Measurements from ENCODE around the gene PKNOX1.
"Not testable (repeated sequence)": the region's sequence is repeated elsewhere in the genome, so short reads cannot be mapped to it uniquely, and the experiment has no call there.

Gene PKNOX1

DNA sequence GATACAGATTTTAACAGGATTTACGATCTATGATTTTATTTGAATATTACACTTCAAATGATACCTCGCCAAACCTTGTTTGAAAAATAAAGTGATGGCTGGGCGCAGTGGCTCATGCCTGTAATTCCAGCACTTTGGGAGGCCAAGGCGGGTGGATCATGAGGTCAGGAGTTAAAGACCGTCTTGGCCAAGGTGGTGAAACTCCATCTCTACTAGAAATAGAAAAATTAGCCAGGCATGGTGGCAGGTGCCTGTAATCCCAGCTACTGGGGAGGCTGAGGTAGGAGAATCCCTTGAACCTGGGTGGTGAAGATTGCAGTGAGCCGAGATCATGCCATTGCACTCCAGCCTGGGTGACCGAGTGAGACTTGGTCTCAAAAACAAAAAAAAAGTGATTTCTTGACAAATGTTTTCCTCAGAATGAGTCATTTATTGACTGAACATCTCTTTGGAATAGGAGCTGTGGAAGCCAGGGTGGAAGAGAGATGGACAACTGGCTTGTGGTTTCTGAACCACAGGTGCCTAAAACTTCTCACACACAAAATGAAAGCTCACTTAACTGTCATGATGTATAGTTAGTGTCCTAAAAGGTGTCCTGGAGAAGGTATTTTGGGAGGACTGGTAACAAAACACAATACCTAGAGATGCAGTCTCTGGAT is 11.9 kb downstream of the PKNOX1 start:
- no peak for DNase-seq

DNA sequence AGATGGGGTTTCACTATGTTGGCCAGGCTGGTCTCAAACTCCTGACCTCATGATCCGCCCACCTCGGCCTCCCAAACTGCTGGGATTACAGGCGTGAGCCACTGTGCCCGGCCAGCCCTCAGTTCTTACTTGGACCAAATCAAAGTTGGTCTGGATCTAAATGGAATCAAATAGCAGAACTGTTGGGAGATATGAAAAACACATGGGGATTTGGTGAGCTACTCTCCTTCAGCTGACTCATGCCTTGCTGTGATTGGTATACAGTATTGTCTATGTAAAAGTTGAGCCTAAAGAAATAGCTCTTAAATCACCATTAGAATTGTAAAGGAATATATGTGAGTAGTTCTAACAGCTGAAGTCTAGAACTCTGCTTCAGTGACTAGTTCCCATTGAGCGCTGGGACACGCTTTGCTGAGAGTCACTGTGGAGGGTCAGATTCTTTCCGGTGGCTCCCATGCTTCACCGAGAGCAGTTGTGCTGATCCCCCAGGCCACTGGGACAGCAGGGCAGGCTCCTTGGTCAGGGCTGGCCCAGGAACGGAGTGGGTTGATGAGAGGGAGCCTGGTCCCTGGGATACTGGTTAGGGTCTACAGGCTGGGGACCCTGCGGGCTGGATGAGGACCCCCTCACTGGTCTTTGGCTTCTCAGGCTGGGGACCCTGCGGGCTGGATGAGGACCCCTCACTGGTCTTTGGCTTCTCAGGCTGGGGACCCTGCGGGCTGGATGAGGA is 14.0 kb downstream of the PKNOX1 start:
- DNase-seq, result no peak

DNA sequence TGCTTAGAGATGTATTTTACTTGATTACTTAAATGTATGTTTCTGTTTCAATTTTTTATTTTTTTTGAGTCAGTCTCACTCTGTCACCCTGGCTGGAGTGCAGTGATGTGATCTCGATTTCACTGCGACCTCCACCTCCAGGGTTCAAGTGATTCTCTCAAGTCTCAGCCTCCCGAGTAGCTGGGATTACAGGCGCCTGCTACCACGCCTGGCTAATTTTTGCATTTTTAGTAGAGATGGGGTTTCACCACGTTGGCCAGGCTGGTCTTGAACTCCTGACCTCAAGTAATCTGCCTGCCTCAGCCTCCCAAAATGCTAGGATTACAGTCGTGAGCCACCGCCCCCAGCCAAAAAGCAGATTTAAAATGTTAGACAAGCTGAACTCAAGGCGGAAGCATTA is 15.0 kb downstream of the PKNOX1 start:
- DNase-seq, result not testable (repeated sequence)

- peak; percentile 29 for DNase-seq
Observed at GRCh38 chr21:42989816-42990650, 15.7 kb downstream of the PKNOX1 start.

DNA sequence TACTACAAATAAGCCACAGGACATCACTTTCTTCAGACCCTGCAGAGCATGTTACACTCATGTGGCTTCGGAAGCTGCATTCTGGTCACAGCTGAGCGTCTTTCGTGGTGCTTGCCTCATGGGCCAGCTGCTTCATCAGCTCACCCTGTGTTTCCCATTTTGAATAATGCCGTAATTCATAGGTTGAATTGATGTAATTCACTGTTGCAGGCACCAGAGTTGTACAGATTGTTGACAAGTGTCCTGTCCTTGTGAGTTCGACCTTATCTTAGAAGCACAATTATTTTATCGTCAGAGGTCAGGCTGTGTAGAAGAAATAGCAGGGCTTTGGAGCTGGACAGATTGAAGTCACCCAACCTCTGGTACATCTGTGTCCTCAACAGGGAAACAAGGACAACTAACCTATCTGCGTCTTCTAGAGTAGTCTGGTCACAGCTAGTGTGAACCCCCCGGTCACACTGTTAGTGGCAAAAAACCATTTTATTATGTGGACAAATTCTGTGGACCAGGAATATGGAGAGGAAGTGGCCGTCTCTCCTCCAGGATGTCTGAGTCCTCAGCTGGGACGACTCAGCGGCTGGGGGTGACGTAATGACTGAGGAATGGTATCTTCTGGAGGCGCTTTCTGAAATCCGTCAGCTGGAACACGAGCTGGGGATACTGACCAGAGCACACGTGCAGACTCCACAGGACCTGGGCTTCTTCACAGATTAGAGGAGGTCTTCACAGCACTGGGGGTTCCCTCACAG is 17.8 kb downstream of the PKNOX1 start:
- no peak for DNase-seq

DNA sequence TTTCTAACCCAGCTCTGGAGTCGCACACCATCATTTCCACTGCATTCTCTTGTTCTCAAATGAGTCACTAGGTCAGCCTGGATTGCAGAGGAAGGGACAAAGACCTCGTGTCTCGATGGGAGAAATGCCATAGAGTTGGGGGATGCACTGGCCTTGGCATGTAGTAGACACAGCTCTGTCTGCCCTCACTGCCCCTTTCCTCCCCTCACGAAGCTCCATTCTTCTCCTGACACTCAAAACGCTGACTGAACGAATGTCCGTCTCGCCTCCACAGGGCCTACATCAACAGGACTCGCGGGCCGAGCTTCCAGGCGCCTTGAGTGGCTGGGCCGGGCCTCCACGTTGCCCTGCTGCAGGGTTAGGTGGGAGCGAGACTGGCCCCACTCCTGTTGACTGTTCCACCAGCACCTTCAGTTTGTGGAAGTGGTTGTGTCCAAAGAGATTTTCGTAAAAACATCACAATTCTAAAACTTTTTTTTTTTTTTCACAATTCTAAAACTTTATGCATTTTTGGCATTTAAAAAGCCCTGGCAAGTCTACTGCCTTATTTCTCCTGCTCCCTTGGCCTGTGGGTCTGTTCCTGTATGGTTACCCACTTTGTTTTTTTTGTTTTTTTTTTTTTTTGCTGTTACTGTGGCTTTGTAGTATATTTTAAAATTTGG is 18.8 kb downstream of the PKNOX1 start:
- DNase-seq, result no peak

GRCh38 chr21:42997053-42997452 is 22.7 kb downstream of the PKNOX1 start:
- DNase-seq, result no peak

GRCh38 chr21:42997983-42998382 is 23.6 kb downstream of the PKNOX1 start:
- DNase-seq, result not testable (repeated sequence)

DNA sequence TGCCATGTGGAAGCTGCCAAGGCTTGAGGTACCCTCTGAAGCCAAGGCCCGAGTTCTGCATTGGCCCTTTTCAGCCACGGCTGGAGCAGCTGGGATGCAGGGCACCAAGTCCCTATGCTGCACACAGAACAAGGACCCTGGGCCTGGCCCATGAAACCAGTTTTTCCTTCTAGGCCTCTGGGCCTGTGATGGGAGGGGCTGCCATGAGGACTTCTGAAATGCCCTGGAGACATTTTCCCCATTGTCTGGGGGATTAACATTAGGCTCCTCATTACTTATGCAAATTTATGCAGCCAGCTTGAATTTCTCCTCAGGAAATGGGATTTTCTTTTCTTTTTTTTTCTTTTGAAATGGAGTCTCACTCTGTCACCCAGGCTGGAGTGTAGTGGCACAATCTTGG is 24.8 kb downstream of the PKNOX1 start:
- DNase-seq, result not testable (repeated sequence)

DNA sequence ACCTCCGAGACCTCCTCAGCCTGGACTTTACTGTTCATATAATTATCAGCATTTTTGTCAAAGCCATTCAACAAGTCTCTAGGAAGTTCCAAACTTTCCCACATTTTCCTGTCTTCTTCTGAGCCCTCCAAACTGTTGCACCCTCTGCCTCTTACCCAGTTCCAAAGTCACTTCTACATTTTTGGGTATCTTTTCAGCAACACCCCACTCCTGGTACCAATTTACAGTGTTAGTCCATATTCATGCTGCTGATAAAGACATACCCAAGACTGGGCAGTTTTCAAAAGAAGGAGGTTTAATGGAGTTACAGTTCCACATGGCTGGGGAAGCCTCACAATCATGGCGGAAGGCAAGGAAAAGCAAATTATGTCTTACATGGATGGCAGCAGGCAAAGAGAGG is 25.7 kb downstream of the PKNOX1 start:
- not testable (repeated sequence) for DNase-seq

GRCh38 chr21:43001316-43001715 is 27.0 kb downstream of the PKNOX1 start:
- DNase-seq, result no peak

- no peak for DNase-seq
Observed at GRCh38 chr21:43004926-43005325, 30.6 kb downstream of the PKNOX1 start.

DNA sequence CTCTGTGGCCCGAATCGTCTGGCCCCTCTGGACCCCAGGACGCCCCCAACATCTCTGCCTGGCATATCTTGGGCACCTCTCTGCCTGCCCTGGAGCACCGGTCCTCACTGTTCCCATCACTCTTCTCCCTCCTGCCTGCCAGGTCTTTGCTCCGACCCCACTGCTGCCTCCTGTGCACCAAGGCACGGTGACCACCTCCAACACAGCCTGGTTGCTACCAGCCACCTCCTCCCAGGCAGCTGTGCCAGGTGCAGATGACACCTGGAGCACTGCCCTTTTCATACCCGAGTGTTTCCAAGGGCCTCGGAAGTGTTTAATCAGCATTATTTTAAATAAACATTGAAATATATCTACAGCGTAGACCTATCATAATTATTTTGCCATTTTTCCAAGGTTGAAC is 31.3 kb downstream of the PKNOX1 start:
- no peak for DNase-seq

GRCh38 chr21:43006051-43006873 is 31.9 kb downstream of the PKNOX1 start:
- not testable (repeated sequence) for DNase-seq

DNA sequence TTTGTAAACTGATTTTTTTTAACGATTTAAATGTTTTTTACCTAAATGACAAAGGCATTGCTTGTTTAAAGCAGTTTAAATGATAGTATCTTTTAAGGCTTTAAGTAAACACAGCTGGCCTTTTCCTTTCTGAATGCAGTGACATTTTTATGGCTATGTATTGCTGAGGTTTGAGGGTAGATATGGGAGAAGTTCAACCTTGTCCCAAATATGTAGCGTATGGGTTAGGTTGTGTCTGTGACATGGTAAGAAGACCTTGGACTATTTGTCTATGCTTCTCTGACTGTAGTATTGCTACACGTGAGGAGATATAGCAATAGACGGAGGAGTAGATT is 32.5 kb downstream of the PKNOX1 start:
- no peak for DNase-seq

GRCh38 chr21:43012596-43012995 is 38.2 kb downstream of the PKNOX1 start:
- DNase-seq, result no peak

DNA sequence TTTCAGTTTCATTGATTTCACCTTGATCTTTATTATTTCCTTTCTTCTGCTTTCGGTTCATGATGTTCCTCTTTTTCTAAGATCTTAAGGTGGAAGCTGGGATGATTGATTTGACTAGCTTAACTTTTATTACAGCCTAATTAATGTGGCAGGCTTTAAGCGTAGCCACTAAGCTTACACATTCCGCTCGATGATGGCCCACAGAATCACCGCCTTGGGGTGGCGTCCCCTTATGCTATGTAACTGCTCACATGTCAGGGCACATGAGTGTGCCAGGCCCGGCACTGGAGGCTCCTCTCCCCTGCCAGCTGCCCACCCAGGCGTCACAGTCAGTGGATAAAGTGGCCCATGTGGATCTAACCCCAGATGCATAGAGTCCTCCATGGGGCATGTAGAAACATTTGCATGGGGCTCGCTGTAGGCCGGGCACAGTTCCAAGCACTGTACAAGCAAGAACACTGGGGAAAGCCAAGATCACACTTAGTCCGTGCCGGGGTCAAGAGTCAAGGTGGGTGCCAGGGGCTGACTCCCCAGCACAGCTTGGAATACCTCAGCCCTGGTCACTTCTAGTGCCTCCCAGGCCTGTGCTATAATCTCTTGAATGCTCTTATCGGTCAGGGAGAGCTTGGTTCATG is 41.7 kb downstream of the PKNOX1 start:
- DNase-seq, result no peak

- DNase-seq, result no peak
Observed at GRCh38 chr21:43016728-43017127, 42.4 kb downstream of the PKNOX1 start.

DNA sequence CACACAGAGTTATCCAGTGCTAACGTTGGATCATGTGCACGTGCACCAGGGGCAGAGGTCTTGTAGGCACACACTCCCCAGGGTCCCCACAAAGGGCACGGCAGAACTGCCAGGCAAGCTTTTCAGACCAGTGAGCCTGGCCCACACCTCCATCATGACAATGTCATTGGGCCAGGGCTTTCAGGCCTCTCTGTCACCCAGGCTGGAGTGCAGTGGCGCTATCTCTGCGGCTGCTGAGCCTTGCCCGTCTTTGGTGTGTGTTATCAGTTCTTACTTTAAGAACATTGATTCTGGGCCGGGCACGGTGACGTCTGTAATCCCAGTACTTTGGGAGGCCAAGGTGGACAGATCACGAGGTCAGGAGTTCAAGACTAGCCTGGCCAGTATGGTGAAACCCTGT is 44.2 kb downstream of the PKNOX1 start:
- no peak for DNase-seq

- DNase-seq, result no peak
Observed at GRCh38 chr21:43020177-43020576, 45.8 kb downstream of the PKNOX1 start.

- DNase-seq, result no peak
Observed at GRCh38 chr21:43020771-43021170, 46.4 kb downstream of the PKNOX1 start.

Data from central memory CD4-positive, alpha-beta T cell (primary cell).